Measurements from ENCODE around the gene INPP4B.

DNA sequence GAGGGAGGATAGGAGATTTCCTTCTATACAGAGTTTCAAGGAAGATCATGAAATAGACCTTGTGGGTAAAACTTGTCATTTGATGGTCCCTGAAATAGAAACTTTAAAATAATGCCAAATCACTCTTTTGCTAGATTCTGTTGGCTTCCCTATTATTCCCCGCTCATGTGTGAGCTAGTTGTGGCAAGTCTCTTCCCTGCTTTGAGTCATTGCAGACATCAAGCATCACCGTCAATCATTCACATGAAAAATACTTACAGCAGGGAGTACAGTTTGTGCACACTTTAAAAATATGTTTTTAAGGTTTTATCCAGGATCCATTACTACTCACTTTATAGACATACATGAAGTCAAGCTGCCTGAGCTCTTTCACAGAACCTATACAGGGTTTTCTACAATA is 35.2 kb upstream of the INPP4B start:
- TF ChIP-seq, protein P1, sequence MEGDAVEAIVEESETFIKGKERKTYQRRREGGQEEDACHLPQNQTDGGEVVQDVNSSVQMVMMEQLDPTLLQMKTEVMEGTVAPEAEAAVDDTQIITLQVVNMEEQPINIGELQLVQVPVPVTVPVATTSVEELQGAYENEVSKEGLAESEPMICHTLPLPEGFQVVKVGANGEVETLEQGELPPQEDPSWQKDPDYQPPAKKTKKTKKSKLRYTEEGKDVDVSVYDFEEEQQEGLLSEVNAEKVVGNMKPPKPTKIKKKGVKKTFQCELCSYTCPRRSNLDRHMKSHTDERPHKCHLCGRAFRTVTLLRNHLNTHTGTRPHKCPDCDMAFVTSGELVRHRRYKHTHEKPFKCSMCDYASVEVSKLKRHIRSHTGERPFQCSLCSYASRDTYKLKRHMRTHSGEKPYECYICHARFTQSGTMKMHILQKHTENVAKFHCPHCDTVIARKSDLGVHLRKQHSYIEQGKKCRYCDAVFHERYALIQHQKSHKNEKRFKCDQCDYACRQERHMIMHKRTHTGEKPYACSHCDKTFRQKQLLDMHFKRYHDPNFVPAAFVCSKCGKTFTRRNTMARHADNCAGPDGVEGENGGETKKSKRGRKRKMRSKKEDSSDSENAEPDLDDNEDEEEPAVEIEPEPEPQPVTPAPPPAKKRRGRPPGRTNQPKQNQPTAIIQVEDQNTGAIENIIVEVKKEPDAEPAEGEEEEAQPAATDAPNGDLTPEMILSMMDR (IDR thresholded peaks at IDR 0.05) = no peak
- TF ChIP-seq EZH2 (IDR thresholded peaks at IDR 0.05; ENCODE audit: borderline replicate concordance, insufficient read depth, low read depth, low read length, poor library complexity, severe bottlenecking) = no peak

All from B cell (primary cell).